Esophagus (tissue), 2 donors: ENCODE measurements around the gene CDK9. TPM values are rescaled to one million over a fixed set of nuclear protein-coding genes. Genes with fewer than 3 reads are reported as not detected.

ENCODE experiments used
- H3K27ac ChIP-seq, 2 donors: one replicate each; pipeline ENCODE4 v1.5.1; 2013; ENCODE audit warnings: low read depth in 2 of 2, mild to moderate bottlenecking in 2 of 2, inconsistent platforms in 1 of 2, low read length in 1 of 2, moderate library complexity in 1 of 2
- H3K27me3 ChIP-seq, 2 donors: one replicate each; pipeline ENCODE4 v1.6.1; 2013; ENCODE audit warnings: low read length in 2 of 2, control low read depth in 1 of 2, mild to moderate bottlenecking in 1 of 2; ENCODE audit not compliant: insufficient read depth in 2 of 2, control insufficient read depth in 1 of 2
- H3K36me3 ChIP-seq, 2 donors: one replicate each; pipeline ENCODE4 v1.6.1; 2013; ENCODE audit warnings: low read length in 1 of 2; ENCODE audit not compliant: control insufficient read depth in 2 of 2, insufficient read depth in 2 of 2
- H3K4me1 ChIP-seq, 2 donors: one replicate each; pipeline ENCODE4 v1.6.1; 2013; ENCODE audit warnings: low read length in 1 of 2; ENCODE audit not compliant: control insufficient read depth in 2 of 2, insufficient read depth in 2 of 2
- H3K4me3 ChIP-seq, 2 donors: one replicate each; pipeline ENCODE4 v1.5.1; 2013; ENCODE audit warnings: low read length in 2 of 2, mild to moderate bottlenecking in 2 of 2, low read depth in 1 of 2, moderate library complexity in 1 of 2
- H3K9me3 ChIP-seq, 2 donors: one replicate each; pipeline ENCODE4 v1.6.1; 2013; ENCODE audit warnings: mild to moderate bottlenecking in 2 of 2, low read depth in 1 of 2, low read length in 1 of 2, moderate library complexity in 1 of 2; ENCODE audit not compliant: control insufficient read depth in 2 of 2, insufficient read depth in 1 of 2
- WGBS, 2 donors: extraction: QIAGEN DNeasy Blood & Tissue Kit; methylation state at CpG; one replicate each; pipeline ENCODE4 v1.1.7; 2013; 5-methylcytosine and 5-hydroxymethylcytosine counted together
- polyA plus RNA-seq, 2 donors: library from polyadenylated mRNA; stranded (reverse); fragments of 200-250 nt; gene quantifications; one replicate each; pipeline ENCODE4 v1.2.3, GENCODE V29; 2013
- donor health status: healthy with polysubstance abuse.
- donor health status: Bipolar disorder and iron deficiency.

Gene CDK9
- polyA plus RNA-seq = 10 to 100 TPM; 34.2 to 44.2 TPM

DNA sequence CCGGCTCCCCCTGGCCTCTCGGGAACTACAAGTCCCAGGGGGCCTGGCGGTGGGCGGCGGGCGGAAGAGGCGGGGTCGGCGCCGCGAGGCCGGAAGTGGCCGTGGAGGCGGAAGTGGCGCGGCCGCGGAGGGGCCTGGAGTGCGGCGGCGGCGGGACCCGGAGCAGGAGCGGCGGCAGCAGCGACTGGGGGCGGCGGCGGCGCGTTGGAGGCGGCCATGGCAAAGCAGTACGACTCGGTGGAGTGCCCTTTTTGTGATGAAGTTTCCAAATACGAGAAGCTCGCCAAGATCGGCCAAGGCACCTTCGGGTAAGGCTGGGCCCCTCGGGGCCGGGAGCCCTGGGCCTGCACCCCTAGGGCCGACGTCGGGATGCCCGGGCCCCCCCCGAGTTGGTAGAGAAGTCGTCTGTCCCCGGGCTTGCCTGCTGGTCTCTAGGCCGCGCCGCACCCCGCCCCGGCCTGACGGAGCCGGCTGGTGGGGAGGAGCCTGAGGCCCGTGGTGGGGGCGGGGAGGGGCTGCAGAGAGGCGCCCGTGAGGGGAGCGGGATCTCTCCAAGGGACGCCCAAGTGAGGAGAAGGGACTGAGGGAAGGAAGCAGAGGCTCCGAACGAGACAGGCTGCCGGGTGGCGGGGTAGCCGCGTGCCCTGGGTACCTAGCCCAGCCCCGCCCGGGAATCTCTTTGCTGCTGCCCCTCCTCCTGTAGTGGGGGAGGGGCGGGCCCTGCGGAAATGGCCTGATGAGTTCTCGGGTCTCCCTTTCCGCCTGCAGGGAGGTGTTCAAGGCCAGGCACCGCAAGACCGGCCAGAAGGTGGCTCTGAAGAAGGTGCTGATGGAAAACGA, at the start of gene CDK9:
Gene CDK9, plus strand, starts transcription at position 102 of the 840 bp plus-strand sequence. Its CDS starts 115 bp downstream, at position 217.
- Histone ChIP-seq H3K27ac (peak within 1 kb of the TSS; percentile 91 to 95), H3K36me3 (peaks cover 13 to 27% of the 10 kb centered on the region in 2 donors), H3K9me3 (no peaks in the 10 kb centered on the region), H3K4me3 (peak within 1 kb of the TSS; percentile 78 to 91), H3K27me3 (no peaks in the 10 kb centered on the region), H3K4me1 (peaks cover 0 to 3% of the 10 kb centered on the region in 2 donors)
- WGBS, 2 donors = 1% methylated on average over 65 to 75 of the region's 75 CpGs

DNA sequence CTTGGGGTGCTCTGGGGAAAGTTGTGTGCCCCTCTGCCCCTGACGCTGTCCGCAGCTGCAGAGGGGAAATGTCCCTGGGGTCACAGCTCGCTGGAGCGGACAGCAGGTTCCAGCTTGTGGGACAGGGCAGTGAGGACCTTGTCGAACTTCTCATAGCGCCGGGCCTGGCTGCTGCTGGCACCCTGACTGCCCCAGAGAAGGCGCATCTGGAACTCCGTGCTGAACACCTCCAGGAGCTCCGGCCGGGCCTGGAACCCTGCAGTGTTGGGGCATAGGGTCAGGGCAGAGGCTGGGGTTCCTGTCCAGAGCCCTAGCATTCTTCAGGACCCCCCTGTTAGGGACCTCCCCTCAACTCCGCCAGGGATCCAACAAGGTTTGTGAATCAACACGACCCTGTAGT, 47.2 kb upstream of the CDK9 start:
- Histone ChIP-seq H3K9me3 (no peaks in the 10 kb centered on the region), H3K27me3 (no peaks in the 10 kb centered on the region), H3K27ac (no peak overlapping the region), H3K36me3 (peaks cover 0 to 2% of the 10 kb centered on the region in 2 donors), H3K4me1 (peaks cover 5 to 17% of the 10 kb centered on the region in 2 donors), H3K4me3 (no peak overlapping the region)
- WGBS, 2 donors = 86 to 89% methylated on average over 13 of the region's 13 CpGs

DNA sequence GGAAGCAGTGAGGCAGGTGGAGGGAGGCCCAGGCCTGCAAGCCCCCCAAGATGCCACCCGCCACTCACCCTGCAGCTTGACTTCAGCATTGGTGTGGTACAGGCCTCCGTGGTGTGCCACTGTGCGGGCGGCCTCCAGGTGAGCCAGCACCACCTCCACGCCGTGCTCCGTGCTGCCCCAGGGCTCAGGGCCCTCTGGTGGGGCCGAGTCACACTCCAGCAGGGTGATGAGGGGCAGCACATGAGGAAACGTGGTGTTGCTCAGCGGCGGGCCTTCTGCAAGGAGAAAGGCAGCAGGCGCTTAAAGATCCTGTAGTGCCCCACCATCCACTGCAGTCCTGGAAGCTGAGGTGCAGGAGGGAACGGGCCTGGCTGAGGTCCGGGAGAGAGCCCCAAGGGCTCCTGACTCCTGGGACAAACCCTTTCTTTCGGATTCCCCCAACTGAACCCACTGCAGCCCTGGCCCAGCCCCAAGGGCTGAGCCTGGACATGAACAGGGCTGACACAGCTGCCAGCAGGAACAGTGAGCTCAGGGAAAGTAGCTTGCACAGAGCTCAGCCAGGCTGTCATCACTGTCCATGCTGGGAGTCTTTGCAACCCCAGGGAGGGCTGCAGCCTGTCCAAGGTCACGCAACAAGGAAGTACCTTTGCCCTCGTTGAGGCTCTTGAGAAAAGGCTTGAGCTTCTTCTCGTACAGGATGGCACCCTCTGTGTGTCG, 46.1 kb upstream of the CDK9 start:
- H3K36me3 ChIP-seq = peaks cover 0 to 2% of the 10 kb centered on the region in 2 donors
- H3K9me3 ChIP-seq = no peaks in the 10 kb centered on the region
- peaks cover 0 to 11% of the 10 kb centered on the region in 2 donors for H3K4me1 ChIP-seq
- H3K27ac ChIP-seq = peak overlapping the region; percentile 72 to 83
- no peak overlapping the region for H3K4me3 ChIP-seq
- 54 to 65% methylated on average over 17 to 19 of the region's 19 CpGs for WGBS, 2 donors
- no peaks in the 10 kb centered on the region for H3K27me3 ChIP-seq

DNA sequence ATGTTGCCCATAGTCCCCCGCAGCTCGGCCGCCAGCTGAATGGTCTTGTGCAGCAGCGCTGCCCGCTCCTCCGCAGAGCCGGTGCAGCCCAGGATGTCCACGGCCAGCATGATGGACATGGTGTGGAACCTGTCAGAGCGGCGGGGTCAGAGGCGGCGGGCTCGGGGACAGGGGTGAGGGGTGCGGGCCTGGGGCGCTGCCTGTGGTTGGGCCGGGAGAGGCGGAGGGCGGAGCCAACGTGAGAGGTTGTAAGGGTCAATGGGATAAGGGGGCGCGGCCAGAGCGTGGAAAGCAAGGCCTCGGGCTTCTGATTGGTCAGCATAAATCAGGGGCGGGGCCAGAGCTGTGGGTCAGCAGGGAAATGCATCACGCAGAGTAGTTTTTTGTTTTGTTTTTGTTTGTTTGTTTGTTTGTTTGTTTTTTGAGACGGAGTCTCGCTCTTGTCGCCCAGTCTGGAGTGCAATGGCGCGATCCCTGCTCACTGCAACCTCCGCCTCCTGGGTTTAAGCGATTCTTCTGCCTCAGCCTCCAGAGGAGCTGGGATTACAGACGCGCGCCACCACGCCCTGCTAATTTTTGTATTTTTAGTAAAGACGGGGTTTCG, 43.9 kb upstream of the CDK9 start:
- peaks cover 0 to 11% of the 10 kb centered on the region in 2 donors for H3K4me1 ChIP-seq
- 58 to 68% methylated on average over 38 of the region's 38 CpGs for WGBS, 2 donors
- no peaks in the 10 kb centered on the region for H3K27me3 ChIP-seq
- H3K9me3 ChIP-seq = no peaks in the 10 kb centered on the region
- peaks cover 0 to 2% of the 10 kb centered on the region in 2 donors for H3K36me3 ChIP-seq
- no peak overlapping the region for H3K27ac ChIP-seq
- no peak overlapping the region for H3K4me3 ChIP-seq

DNA sequence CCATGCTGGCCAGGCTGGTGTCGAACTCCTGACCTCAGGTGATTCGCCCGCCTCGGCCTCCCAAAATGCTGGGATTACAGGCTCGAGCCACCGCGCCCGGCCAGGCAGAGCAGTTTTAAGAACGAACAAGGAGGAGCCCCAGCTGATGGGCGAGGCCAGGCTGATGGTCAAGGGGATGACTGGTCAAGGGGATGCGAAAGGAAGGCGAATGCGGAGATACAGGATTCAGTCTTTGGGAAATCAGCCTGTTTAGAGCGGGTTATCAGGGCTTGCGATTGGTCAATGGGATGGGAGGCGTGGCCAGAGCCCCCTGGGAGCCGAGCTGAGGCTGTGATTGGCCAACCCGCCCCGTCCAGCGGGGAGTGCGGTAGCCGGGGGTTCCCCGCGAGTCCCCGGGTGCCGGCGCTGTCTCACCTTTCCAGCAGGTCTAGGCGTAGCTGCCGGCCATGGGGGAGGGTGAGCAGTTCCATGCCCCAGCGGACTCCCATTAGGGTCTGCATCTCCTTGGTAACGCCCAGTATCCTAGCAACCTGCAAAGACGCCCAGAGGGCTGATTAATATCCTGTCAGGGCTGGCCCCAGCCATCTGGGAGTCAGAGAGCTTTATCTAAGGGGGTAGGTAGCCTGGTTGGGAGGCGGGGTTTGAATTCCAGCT, 43.3 kb upstream of the CDK9 start:
- H3K36me3 ChIP-seq = peaks cover 0 to 2% of the 10 kb centered on the region in 2 donors
- H3K4me3 ChIP-seq = no peak overlapping the region
- peaks cover 0 to 11% of the 10 kb centered on the region in 2 donors for H3K4me1 ChIP-seq
- H3K9me3 ChIP-seq = no peaks in the 10 kb centered on the region
- no peaks in the 10 kb centered on the region for H3K27me3 ChIP-seq
- 35 to 41% methylated on average over 33 of the region's 33 CpGs for WGBS, 2 donors
- no peak overlapping the region for H3K27ac ChIP-seq

DNA sequence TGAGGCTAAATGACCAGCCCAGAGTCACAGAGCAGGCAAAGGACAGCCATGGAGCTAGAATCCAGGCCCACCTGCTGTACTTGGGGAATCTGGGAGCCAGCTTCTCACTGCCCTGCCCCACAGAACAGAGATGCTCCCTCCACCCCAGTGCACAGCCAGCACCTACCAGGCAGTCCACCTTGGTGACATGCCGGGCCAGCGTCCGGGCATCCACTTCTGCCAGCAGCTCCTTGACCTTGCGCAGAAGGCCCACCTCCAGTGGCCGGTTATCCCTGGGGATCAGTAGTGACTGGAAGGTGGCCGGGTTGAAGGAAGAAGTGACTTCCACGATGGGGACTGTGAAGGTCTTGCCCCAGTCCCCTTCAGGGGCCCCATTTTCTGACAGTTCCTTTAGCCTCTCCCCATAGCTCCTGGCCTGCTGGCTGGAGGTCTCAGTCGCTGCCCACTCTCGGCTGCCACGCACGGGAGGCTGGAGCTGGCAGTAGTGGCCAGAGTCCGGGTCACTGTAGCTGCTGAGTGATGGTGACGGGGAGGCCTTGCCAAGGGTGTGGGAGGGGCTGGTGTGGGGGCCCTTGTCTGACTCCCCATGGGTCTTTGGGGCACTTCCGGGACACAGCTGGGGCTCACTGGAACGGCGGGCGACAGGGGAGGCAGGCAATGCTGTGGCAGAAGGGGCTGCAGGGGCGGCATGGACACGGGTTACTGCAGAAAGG, 41.3 kb upstream of the CDK9 start:
- Histone ChIP-seq H3K4me1 (peaks cover 0 to 11% of the 10 kb centered on the region in 2 donors), H3K36me3 (peaks cover 2 to 4% of the 10 kb centered on the region in 2 donors), H3K27ac (no peak overlapping the region), H3K27me3 (no peaks in the 10 kb centered on the region), H3K9me3 (no peaks in the 10 kb centered on the region), H3K4me3 (no peak overlapping the region)
- 91 to 93% methylated on average over 19 of the region's 19 CpGs for WGBS, 2 donors

DNA sequence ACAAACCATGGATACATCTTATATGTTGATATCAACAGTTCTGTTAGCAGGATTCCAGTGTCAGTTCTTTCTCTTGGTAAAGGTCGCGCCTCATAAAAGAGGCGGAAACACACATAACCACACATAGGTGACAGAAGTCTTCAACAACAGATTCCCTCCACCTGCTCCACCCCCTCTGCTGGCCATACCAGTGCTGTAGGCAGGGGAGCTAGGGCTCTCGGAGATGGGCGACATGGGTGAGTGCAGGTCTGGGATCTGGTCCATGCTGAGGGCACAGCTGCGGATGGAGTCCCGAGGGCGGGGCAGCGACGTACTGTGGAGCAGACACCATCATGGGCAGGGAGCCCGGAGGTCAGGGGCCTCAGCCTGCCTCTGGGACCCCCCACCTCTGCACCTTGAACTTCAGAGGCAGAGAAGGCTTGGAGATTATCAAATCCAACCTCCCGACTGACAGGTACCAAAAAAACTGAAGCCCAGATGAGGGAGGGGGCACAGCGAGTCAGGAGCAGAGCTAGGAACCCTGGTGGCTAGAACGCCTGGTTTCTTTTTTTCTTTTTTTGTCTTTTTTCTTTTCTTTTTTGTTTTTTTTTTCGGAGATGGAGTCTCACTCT, 38.8 kb upstream of the CDK9 start:
- no peak overlapping the region for H3K4me3 ChIP-seq
- no peak overlapping the region for H3K27ac ChIP-seq
- no peaks in the 10 kb centered on the region for H3K9me3 ChIP-seq
- 78 to 79% methylated on average over 15 of the region's 15 CpGs for WGBS, 2 donors
- peaks cover 2% of the 10 kb centered on the region in 2 donors for H3K4me1 ChIP-seq
- H3K36me3 ChIP-seq = peaks cover 2 to 4% of the 10 kb centered on the region in 2 donors
- no peaks in the 10 kb centered on the region for H3K27me3 ChIP-seq

DNA sequence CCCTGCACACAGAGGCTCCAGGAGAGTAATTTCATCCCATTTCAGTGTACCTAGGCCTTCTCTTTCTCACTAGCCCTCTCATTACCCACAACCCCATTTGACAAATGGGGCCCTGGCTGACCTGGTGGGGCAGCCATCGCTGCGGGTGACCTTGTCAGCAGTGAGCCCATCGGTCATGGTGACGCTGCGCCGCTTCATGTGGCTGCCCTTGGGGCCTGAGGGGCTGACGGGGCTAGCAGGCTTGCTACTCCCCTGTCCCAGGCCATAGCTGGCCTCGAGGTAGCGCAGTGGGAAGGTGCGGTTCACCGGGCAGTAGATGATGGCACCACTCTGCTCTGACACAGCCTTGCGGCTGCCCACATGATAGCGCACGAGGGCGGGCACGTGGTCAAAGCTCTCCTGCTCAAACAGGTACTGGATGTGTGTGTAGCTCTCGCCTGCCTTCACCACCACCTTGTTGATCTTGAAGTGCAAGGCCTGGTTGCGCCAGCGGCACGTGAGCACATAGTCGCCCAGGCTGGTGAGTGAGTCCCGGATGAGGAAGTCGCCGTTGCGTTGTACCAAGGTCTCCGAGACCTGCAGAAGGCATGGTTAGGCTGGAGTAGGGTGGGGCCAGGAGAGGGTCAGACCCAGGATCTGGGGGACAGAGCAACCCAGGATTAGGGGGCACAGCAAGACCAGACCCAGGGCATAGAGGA, 36.6 kb upstream of the CDK9 start:
- Histone ChIP-seq H3K4me3 (no peak overlapping the region), H3K27me3 (no peaks in the 10 kb centered on the region), H3K4me1 (peaks cover 0 to 3% of the 10 kb centered on the region in 2 donors), H3K9me3 (no peaks in the 10 kb centered on the region), H3K36me3 (peaks cover 0 to 4% of the 10 kb centered on the region in 2 donors), H3K27ac (no peak overlapping the region)
- 90 to 92% methylated on average over 26 of the region's 26 CpGs for WGBS, 2 donors
